HepG2 (cell line): ENCODE results near the gene KLF16. TPM values are rescaled to one million over a fixed set of nuclear protein-coding genes. Genes with fewer than 3 reads are reported as not detected.

Source experiments
- ATAC-seq: fragments of 200-7000 bp; cut with Tn5 transposase; 3 replicates; pipeline ENCODE4 v1.9.1; 2020; ENCODE audit warnings: mild to moderate bottlenecking, moderate library complexity
- BruUV-seq: library from RNA; stranded (reverse); fragments of 400-500 nt; replicated peaks from 2 replicates; lab custom pipeline; 2021; lab: Mats Ljungman, UMichigan
- CTCF ChIA-PET: fragments of 300-600 bp; formaldehyde crosslinking; extraction: SDS; loops from one replicate; lab custom pipeline; 2021; ENCODE audit warnings: low total read pairs, inconsistent platforms, low intra/inter-chr PET ratio; lab: Yijun Ruan, JAX
- POLR2A ChIA-PET: fragments of 350-600 bp; sonication (Branson Sonifier 250); formaldehyde crosslinking; loops from one replicate; lab custom pipeline; 2020; ENCODE audit warnings: antibody characterized with exemption, inconsistent platforms; lab: Yijun Ruan, JAX
- DNase-seq: peaks from one replicate; pipeline ENCODE4 v3.0.0-alpha.2; 2015; ENCODE audit warnings: low spot score
- FAIRE-seq: peaks from 3 replicates; lab custom pipeline; 2011; peaks lifted over from hg19 to GRCh38; lab: Jason Lieb, UNC
- H2AFZ ChIP-seq: one replicate; pipeline ENCODE4 v1.6.1; 2011; ENCODE audit warnings: low read length, inconsistent platforms
- H3K27ac ChIP-seq: fragments of 300-600 bp; 3 replicates; pipeline ENCODE4 v1.8.0; 2011; ENCODE audit warnings: mixed run types, mild to moderate bottlenecking, mixed read lengths, low read length, inconsistent platforms; ENCODE audit not compliant: insufficient read depth; ENCODE audit errors: extremely low read length
- H3K27me3 ChIP-seq, 2 experiments: fragments of 200-600 bp in 1 of 2; 2 replicates in 1 of 2; 3 replicates in 1 of 2; pipeline versions ENCODE4 v1.6.0 to v1.8.0; 2011; ENCODE audit warnings: low read length in 2 of 2, mild to moderate bottlenecking in 2 of 2, moderate library complexity in 2 of 2, inconsistent platforms in 1 of 2; ENCODE audit not compliant: insufficient read depth in 2 of 2, control insufficient read depth in 1 of 2
- H3K36me3 ChIP-seq, 2 experiments: fragments of 200-600 bp in 1 of 2; replicated peaks in 1 of 2; 2 replicates in 1 of 2; 3 replicates in 1 of 2; pipeline versions ENCODE4 v1.5.1 to v1.8.0; 2011; ENCODE audit warnings: low read length in 2 of 2, inconsistent platforms in 1 of 2; ENCODE audit not compliant: insufficient read depth in 2 of 2, control insufficient read depth in 1 of 2
- H3K4me1 ChIP-seq: 2 replicates; pipeline ENCODE4 v1.5.1; 2012; ENCODE audit warnings: low read length, inconsistent platforms; ENCODE audit not compliant: insufficient read depth
- H3K4me2 ChIP-seq: 2 replicates; pipeline ENCODE4 v1.6.0; 2011; ENCODE audit warnings: low read depth, low read length, inconsistent platforms
- H3K4me3 ChIP-seq, 3 experiments: fragments of 200-600 bp in 1 of 3; sonication (generic), shearing (Covaris generic) in 1 of 3; replicated peaks in 1 of 3; 2 replicates each; pipeline ENCODE4 v1.5.1; 2011 to 2016; ENCODE audit warnings: low read length in 3 of 3, inconsistent platforms in 2 of 3, low read depth in 2 of 3, mild to moderate bottlenecking in 2 of 3, control low read depth in 1 of 3, mixed read lengths in 1 of 3; ENCODE audit not compliant: insufficient read depth in 1 of 3
- H3K79me2 ChIP-seq: one replicate; pipeline ENCODE4 v1.6.1; 2011; ENCODE audit warnings: low read length, inconsistent platforms; ENCODE audit not compliant: insufficient read depth
- H3K9ac ChIP-seq: 2 replicates; pipeline ENCODE4 v1.6.0; 2011; ENCODE audit warnings: mild to moderate bottlenecking, low read depth, low read length, inconsistent platforms; ENCODE audit not compliant: insufficient read depth
- H3K9me3 ChIP-seq: 2 replicates; pipeline ENCODE4 v1.5.1; 2012; ENCODE audit warnings: mild to moderate bottlenecking, low read length
- H4K20me1 ChIP-seq: 2 replicates; pipeline ENCODE4 v1.6.0; 2011; ENCODE audit warnings: inconsistent platforms, mild to moderate bottlenecking, low read length, moderate library complexity; ENCODE audit not compliant: insufficient read depth
- ELF1 ChIP-seq: sonication (generic); formaldehyde crosslinking; IDR thresholded peaks from 2 replicates; pipeline ENCODE4 v1.4.0; 2020; ENCODE audit warnings: missing genetic modification reagents
- KLF6 ChIP-seq: IDR thresholded peaks from 2 replicates; pipeline ENCODE4 v1.8.0; 2016; ENCODE audit warnings: missing biosample characterization, missing genetic modification reagents
- NR3C1 ChIP-seq: sonication (generic); formaldehyde crosslinking; IDR thresholded peaks from 2 replicates; pipeline ENCODE4 v1.4.0; 2020; ENCODE audit warnings: missing genetic modification reagents
- PHB2 ChIP-seq: fragments of 450-650 bp; IDR thresholded peaks from 2 replicates; pipeline ENCODE4 v1.6.1; 2018; ENCODE audit not compliant: partially characterized antibody
- PHF20 ChIP-seq: sonication (generic); formaldehyde crosslinking; IDR thresholded peaks from 2 replicates; pipeline ENCODE4 v1.5.0; 2020; ENCODE audit warnings: mild to moderate bottlenecking, missing genetic modification reagents
- RBM22 ChIP-seq: fragments of 200-400 bp; formaldehyde crosslinking; optimal IDR thresholded peaks from 2 replicates; pipeline ENCODE3; 2017; ENCODE audit warnings: mild to moderate bottlenecking, low read length, moderate library complexity
- RFXAP ChIP-seq: sonication (generic); formaldehyde crosslinking; IDR thresholded peaks from 2 replicates; pipeline ENCODE4 v1.4.0; 2020; ENCODE audit warnings: missing genetic modification reagents, borderline replicate concordance
- SMARCC2 ChIP-seq: fragments of 450-650 bp; IDR thresholded peaks from 2 replicates; pipeline ENCODE4 v1.6.1; 2017; ENCODE audit warnings: antibody characterized with exemption, mild to moderate bottlenecking
- SRSF1 ChIP-seq: fragments of 200-400 bp; formaldehyde crosslinking; optimal IDR thresholded peaks from 2 replicates; pipeline ENCODE3; 2017; ENCODE audit warnings: mild to moderate bottlenecking, low read depth, low read length, moderate library complexity
- STAT5B ChIP-seq: sonication (generic); formaldehyde crosslinking; IDR thresholded peaks from 2 replicates; pipeline ENCODE4 v1.4.0; 2020; ENCODE audit warnings: missing genetic modification reagents
- TFE3 ChIP-seq: IDR thresholded peaks from 2 replicates; pipeline ENCODE4 v1.6.1; 2016
- UBTF ChIP-seq: sonication (generic); formaldehyde crosslinking; IDR thresholded peaks from 2 replicates; pipeline ENCODE4 v1.4.0; 2020; ENCODE audit warnings: mild to moderate bottlenecking, missing genetic modification reagents
- ZBTB1 ChIP-seq: sonication (generic); formaldehyde crosslinking; IDR thresholded peaks from 2 replicates; pipeline ENCODE4 v1.4.0; 2020; ENCODE audit warnings: missing genetic modification reagents, borderline replicate concordance
- ZBTB26 ChIP-seq: IDR thresholded peaks from 2 replicates; pipeline ENCODE4 v1.6.1; 2016; ENCODE audit warnings: missing compliant biosample characterization, missing genetic modification reagents, borderline replicate concordance
- ZNF251 ChIP-seq: sonication (generic); formaldehyde crosslinking; IDR thresholded peaks from 2 replicates; pipeline ENCODE4 v1.9.0; 2021; ENCODE audit warnings: mild to moderate bottlenecking, missing genetic modification reagents
- ZNF280B ChIP-seq: sonication (generic); formaldehyde crosslinking; IDR thresholded peaks from 2 replicates; pipeline ENCODE4 v1.5.0; 2020; ENCODE audit warnings: missing genetic modification reagents, mild to moderate bottlenecking, borderline replicate concordance
- ZNF614 ChIP-seq: IDR thresholded peaks from 2 replicates; pipeline ENCODE4 v1.6.1; 2018; ENCODE audit warnings: missing biosample characterization, missing genetic modification reagents, inconsistent platforms, borderline replicate concordance
- ZNF841 ChIP-seq: sonication (generic); formaldehyde crosslinking; IDR thresholded peaks from 2 replicates; pipeline ENCODE4 v1.8.1; 2023; ENCODE audit warnings: missing genetic modification reagents, borderline replicate concordance
- WGBS: methylation state at CpG from one replicate; pipeline ENCODE4 v1.1.6; 2017; ENCODE audit warnings: low lambda C conversion rate; 5-methylcytosine and 5-hydroxymethylcytosine counted together
- in situ Hi-C: cut with HindIII; loops from 2 replicates; pipeline ENCODE4 v1.10.0; 2017; ENCODE audit warnings: low pct_unique_long_range_greater_than_20kb; ENCODE audit not compliant: extremely low pct_ligation_motif_present
- intact Hi-C: fragments of 100-400 bp; cut with micrococcal nuclease; formaldehyde crosslinking; loops from one replicate; pipeline ENCODE4 v1.10.0; 2022; ENCODE audit not compliant: unreplicated experiment
- polyA plus RNA-seq, 8 experiments: library from polyadenylated mRNA; depleted of rRNA in 3 of 8; stranded (reverse) in 7 of 8; unstranded in 1 of 8; fragments of >200 nt; fragmentation: Illumina TruSeq in 4 of 8; extraction: Trizol in 4 of 8; gene quantifications; 2 replicates each; pipeline versions ENCODE4 v1.2.1 to v1.2.3, GENCODE V29; 2011 to 2016; ENCODE audit warnings: low read depth in 4 of 8, missing spikeins in 1 of 8, mixed read lengths in 1 of 8; ENCODE audit not compliant: insufficient read depth in 1 of 8
- total RNA-seq, 5 experiments: library from RNA; depleted of rRNA; stranded (reverse); fragments of >200 nt; fragmentation: Illumina TruSeq; extraction: Trizol; gene quantifications; 2 replicates each; pipeline ENCODE4 v1.2.3, GENCODE V29; 2016; ENCODE audit warnings: low read depth in 1 of 5

The KLF16 gene
- total and polyA plus RNA-seq, 2 of the 13 experiments (the other 11 are each of a cell fraction or from before 2014, with no cell fraction given) = 3.5 to 6.7 TPM

- H3K9me3 ChIP-seq = no peaks in the 10 kb centered on the region
- H3K36me3 ChIP-seq = 0 out of 5 replicates have a peak, but pooled peaks cover 2 to 3% of the 10 kb centered on the region in 2 experiments
- peak overlapping the region; percentile 38 for H3K27ac ChIP-seq
- H3K4me2 ChIP-seq = no peak overlapping the region
- H3K27me3 ChIP-seq = no peaks in the 10 kb centered on the region
- intact Hi-C loops (no loop called here), in situ Hi-C loops (no loop called here)
- peak; percentile 39 for ATAC-seq
- no peak overlapping the region; a peak in 1 of 6 replicates for H3K4me3 ChIP-seq
- H2AFZ ChIP-seq = no peak overlapping the region
- H3K4me1 ChIP-seq = peaks cover 31% of the 10 kb centered on the region
- CTCF ChIA-PET = no interaction called here
- DNase-seq = peak; percentile 76
- FAIRE-seq = peak; percentile 39
- WGBS = 60% methylated on average over 11 of the region's 27 CpGs
- peaks cover 31% of the 10 kb centered on the region for H4K20me1 ChIP-seq
- POLR2A ChIA-PET = no interaction called here
- 0 out of 2 replicates have a peak overlapping the region, but pooled peaks have one; percentile 14 for H3K9ac ChIP-seq
- TSS peak; percentile 61 for BruUV-seq
- peaks cover 21% of the 10 kb centered on the region for H3K79me2 ChIP-seq
- TF ChIP-seq ZNF251 = no peak
- TF ChIP-seq ZBTB1 (CRISPR knock-in tag) = no peak
- TF ChIP-seq KLF6 (CRISPR knock-in tag) = no peak
- TF ChIP-seq TFE3 (CRISPR knock-in tag) = peak; percentile 87
- TF ChIP-seq PHF20 (CRISPR knock-in tag) = no peak
- TF ChIP-seq PHB2 = no peak
- TF ChIP-seq NR3C1 = no peak
- 0 out of 2 replicates have a peak, but pooled peaks have one; percentile 20 for TF ChIP-seq ZNF614
- no peak for TF ChIP-seq STAT5B (CRISPR knock-in tag)
- no peak for TF ChIP-seq SMARCC2
- peak; percentile 62 for TF ChIP-seq UBTF (CRISPR knock-in tag)
- TF ChIP-seq ELF1 (CRISPR knock-in tag) = peak; percentile 86
- TF ChIP-seq RFXAP = peak; percentile 46; the same call in 1 of the 2 replicates
- TF ChIP-seq SRSF1 = no peak
- peak; percentile 46 for TF ChIP-seq RBM22
- TF ChIP-seq ZNF280B (CRISPR knock-in tag) = no peak
- TF ChIP-seq ZNF841 (CRISPR knock-in tag) = no peak
- no peak for TF ChIP-seq ZBTB26 (CRISPR knock-in tag)
Observed at GRCh38 chr19:1853295-1854038, 9.9 kb downstream of the KLF16 start.
